ENCODE measurements around the gene COG5.

GRCh38 chr7:107364787-107365186, 198.9 kb downstream of the COG5 start:
- no peak for TF ChIP-seq FOXK2 (IDR thresholded peaks at IDR 0.05)
- TF ChIP-seq, protein P1, sequence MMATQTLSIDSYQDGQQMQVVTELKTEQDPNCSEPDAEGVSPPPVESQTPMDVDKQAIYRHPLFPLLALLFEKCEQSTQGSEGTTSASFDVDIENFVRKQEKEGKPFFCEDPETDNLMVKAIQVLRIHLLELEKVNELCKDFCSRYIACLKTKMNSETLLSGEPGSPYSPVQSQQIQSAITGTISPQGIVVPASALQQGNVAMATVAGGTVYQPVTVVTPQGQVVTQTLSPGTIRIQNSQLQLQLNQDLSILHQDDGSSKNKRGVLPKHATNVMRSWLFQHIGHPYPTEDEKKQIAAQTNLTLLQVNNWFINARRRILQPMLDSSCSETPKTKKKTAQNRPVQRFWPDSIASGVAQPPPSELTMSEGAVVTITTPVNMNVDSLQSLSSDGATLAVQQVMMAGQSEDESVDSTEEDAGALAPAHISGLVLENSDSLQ (IDR thresholded peaks at IDR 0.05): no peak
- no peak for TF ChIP-seq ELF4 (IDR thresholded peaks at IDR 0.05)
- no peak for TF ChIP-seq CTBP1 (IDR thresholded peaks at IDR 0.05; ENCODE audit: borderline replicate concordance)
- no peak for TF ChIP-seq ZNF384 (IDR thresholded peaks at IDR 0.05)
- no peak for TF ChIP-seq ARNT (IDR thresholded peaks at IDR 0.05)

Data from HEK293T (cell line).